HG03378 (cell line): ENCODE results near the gene FAM3D.
A peak's percentile ranks its signal among the peaks of the same experiment; 100 is the strongest.

ENCODE experiments used
- ATAC-seq: cut with Tn5 transposase; IDR thresholded peaks from one replicate; pipeline ENCODE4 v1.9.1; 2021; ENCODE audit warnings: mild to moderate bottlenecking, moderate library complexity; ENCODE audit not compliant: unreplicated experiment

FAM3D gene

GRCh38 chr3:58629629-58630028, 36.9 kb downstream of the FAM3D start:
- ATAC-seq = no peak

- ATAC-seq = no peak
Observed at GRCh38 chr3:58628823-58629562, 37.6 kb downstream of the FAM3D start.

DNA sequence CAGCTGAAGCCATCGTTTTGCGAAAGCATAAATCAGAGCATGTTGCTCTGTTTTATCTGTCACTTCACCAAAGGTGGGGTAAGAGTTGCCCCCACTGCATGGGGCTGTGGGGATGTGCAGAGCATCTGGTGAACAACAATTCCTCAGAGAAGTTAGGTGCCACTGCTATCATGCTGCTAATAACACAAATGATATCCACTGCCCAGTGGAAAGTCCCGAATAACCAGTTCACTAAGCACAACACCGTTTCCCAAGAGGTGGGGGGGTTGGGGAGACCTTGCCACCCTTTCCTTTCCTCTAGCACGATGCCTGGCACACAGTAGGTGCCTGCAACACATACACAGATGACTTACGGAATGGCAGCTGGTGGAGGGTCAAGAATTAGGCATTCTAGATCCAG, 38.6 kb downstream of the FAM3D start:
- no peak for ATAC-seq

GRCh38 chr3:58627570-58627885, 39.0 kb downstream of the FAM3D start:
- ATAC-seq = no peak

DNA sequence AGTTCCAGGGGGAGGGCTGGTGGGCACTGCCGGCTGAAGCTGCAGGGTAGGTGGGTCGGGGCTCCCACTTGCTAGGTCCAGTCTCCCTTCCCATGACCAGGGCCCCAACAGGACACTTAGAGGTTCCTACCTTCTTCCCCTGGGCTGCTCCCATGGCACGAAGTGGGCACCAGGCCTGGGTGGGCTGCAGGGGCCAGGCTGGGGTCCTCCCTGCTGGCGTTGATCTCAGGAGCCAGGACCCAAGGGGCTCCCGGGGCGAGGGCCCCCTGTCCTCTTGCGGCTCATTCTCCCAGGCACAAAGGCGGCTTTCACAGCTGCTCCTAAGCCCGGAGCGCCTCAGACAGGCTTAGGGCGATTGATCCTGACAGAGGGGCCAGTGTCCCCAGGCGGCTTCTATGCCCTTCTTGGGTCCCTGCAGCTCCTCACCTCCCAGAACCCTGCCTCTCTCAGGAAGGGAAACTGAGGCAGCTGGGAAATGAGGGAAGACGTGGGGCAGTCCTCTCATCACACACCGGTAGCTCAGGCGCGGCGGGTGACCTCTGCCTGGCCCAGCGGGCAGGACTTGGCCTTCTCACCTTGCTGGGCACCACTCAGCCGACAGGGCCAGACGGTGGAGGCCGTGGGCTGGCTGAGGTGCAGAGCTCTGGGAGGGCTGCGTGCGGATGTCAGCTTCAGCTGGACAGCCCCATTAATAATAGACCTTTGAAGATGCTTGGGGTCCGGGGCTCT, 39.6 kb downstream of the FAM3D start:
- ATAC-seq = no peak

DNA sequence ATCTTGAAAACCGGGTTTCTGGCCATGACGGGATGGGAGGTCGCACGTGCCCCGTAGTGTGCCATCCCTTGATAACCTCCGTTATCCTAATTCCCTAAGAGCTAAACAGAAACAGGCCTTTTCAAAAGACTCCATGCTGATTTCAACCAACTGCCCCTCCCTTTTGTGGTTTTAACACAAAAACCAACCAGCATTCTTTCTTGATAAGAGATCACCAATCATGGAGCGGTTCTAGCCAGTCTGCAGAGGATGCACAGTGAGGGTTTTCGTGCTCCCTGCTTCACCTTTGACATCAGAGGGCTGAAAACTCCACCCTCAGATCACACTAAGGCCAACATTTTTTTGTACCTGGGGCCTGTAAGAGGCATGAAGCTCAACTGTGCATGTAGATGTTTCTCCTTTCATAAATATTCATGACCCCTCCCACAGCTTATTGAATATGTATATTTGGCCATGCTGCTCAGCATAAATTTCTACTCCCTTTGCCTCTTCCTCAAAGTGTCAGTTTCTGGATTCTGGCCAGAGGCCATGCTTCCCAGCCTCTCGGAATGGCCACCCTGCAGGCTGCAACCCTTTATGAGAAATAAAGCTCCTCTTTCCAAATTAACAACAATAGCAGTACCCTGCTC, 41.3 kb downstream of the FAM3D start:
- ATAC-seq = no peak

DNA sequence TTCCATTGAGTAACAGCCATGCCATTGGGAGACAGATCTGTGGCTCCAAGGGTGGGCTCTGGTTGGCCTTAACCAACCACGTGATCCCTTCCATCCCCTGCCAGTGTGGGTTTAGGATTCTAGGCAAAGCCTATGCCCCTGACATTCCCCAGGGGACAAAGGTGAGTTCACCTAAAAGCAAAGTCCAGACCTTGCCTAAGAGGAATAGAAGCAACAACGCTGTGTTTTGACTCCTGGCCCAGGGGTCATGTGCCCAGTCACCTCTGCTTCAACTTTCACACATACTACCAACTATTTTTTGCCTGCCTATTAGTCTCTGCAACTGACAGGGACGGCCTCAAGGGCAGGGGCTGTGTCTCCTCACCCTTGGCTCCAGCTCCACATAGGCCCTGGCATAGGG, 42.0 kb downstream of the FAM3D start:
- no peak for ATAC-seq

DNA sequence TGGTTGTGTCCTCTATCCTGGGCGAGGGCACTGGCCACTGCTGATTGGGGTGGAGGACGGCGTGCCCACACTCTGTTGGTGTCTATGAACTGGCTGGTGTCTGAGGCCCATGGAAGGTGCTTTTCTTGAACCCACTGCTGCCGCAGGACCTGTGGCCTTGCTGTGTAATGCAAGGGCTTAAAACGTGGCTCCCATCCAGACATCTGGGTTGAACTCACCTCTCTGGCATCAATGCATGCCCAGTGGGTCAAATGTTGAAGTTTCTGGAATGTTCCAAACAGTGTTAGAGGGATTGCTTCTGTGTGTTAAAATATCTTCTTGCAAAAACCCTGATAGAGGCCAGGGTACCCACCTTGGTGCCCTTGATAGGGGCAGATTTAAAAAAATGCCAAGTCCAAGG, 42.6 kb downstream of the FAM3D start:
- no peak for ATAC-seq

- ATAC-seq = no peak
Observed at GRCh38 chr3:58623478-58623877, 43.1 kb downstream of the FAM3D start.

DNA sequence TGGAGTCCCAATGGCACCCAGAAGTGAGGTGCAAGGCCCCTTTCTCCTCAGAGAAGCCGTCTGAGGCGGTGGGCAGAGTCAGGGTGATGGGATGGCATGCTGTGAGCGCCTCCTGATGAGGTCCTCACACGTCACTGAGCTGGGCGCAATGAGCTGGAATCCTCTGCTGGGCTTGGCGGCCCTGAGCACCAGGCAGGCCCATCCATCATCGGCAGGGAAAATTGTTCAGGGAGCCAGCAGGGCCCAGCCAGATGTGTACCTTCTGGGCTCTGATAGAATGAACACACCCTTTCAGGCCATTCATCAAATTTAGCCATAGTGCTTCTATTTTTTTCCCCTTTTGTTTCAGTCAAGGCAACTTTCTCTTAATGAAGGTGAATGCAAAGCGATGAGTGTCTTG, 43.7 kb downstream of the FAM3D start:
- ATAC-seq = no peak

DNA sequence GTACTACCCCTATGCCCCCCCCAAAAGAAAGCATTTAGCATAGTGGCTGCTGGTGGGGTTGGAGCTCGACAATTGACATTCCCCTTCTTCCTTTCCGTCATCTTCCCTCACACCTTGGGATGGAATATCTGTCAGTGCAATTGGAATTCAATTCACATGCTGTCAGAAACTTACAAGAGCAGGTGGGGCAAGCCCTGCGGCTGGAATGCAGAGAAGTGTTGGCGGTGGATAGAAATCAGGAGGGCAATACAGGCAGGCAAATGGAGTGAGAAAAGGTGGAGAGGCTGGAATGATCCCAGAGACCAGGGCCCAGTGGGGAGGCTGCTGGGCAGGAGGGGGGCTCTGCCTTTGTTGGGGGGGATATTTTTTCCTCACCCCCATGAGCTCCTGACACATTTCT, 44.1 kb downstream of the FAM3D start:
- no peak for ATAC-seq

- no peak for ATAC-seq
Observed at GRCh38 chr3:58621086-58621830, 45.3 kb downstream of the FAM3D start.

DNA sequence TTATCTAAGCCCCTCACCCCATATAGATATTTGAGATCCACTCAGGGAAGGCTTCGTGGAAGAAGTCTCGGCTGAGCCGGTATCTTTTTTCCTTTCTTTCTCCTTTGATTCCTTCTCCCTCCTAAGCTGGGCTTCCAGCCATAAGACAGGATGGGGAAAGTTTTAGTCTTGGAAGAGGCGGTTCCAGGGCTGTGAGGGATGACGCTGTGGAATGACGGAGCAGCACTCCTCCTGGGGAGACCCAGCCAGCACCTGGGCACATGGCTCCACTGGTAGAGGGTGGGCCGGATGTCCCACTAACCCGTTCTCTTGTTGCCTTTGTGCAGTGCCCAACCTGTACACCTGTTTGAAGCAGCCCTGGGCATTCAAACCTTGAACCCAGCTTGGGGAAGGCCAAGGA, 46.2 kb downstream of the FAM3D start:
- ATAC-seq = no peak

DNA sequence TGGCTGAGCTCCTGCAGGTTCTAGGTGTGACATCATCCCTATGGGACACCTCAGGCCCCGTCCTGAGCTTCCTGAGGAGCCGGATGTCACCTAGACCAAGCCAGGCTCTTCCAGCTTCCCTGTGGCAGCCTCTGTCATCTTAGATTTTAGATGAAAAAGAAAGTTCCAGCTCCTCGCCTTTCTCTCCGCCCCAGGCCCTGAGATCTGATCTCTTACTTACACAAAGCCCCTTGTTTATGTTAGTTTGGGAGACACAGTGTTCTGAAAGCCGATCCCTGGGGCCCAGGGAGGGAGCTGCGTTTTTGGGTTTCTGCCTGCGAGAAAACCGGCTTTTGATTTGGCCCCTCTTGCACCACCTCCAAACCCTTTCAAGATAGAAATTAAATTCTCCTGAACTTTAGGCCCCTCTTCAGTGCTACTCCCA, 49.2 kb downstream of the FAM3D start:
- ATAC-seq = no peak

- ATAC-seq = no peak
Observed at GRCh38 chr3:58613236-58614132, 53.1 kb downstream of the FAM3D start.

- ATAC-seq = no peak
Observed at GRCh38 chr3:58612830-58613229, 53.7 kb downstream of the FAM3D start.

GRCh38 chr3:58609990-58610389, 56.6 kb downstream of the FAM3D start:
- peak; percentile 74 for ATAC-seq

DNA sequence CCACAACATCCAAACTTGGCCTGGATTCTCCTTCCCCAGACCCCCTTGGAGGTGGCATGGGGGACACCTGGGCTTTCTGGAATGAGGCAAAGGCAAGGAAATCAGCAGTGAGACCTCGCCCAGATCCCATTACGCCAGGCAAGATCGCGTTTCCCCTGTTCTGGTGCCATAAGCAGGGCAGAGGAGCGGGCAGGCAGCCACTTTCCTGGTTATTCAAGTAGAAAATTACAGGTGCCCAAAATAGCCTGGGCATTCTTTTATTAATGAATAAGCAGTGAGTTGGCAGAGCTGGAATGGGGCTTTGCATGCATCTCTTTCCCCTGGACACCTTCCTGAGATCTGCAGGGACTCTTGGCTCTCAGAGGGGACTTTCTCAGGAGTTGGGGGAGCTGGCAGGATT, 57.9 kb downstream of the FAM3D start:
- no peak for ATAC-seq

DNA sequence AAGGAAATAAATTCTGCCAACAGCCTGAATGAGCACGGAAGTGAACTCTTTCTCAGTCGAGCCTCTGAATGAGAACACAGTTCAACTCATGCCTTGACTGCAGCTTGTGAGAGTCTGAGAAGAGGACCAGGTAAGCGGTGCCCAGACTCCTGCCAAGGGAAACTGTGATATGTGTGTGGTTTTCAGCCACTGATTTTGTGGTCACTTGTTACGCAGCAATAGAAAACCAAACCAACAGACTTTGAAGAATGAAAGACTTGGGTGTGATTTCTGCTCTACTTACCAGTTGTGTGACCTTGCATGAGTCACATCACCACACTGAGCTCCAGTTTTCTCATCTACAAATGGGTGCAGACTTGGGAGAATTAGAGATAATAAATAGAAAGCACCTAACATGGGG, 58.8 kb downstream of the FAM3D start:
- no peak for ATAC-seq

DNA sequence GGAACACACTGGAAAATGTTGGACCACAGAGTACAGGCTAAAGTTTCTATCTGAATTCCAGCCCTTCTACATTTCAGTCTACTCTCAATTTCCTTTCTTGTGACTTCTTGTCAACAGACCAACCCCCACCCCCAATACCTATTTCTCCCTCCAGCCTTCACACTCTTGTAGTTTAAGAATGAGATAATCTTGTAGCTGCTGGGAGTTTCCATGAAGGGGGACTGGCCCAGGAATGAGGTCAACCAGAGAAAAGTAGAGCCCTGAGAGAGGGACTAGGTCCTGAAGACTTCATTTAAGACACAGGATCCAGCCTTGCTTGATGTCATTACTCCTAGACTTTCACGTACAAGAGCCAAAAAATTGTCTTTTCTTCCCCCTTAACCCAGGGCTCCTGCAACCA, 59.9 kb downstream of the FAM3D start:
- no peak for ATAC-seq

DNA sequence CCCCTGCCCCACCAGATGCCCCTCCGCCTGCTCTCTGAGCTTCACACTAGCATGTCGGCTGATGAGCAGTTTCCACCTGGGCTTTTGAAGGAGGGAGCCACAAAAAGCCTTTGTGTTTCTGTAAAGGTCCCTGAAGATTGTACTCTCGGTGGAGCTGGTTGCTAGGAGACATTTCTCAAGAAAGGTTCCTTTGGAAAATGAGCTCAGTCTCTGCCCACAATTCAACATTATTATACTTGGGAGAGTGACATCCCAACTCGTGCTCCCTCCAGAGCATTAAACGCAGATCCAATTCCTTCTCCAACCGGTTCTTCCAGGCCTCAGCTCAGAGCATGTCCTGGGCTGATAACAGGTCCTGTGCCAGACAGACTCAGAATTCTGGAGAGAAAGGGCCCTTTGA, 62.5 kb downstream of the FAM3D start:
- ATAC-seq = no peak
